Measurements from ENCODE around the gene TNNC2. TPM values are rescaled to one million over a fixed set of nuclear protein-coding genes. Genes with fewer than 3 reads are reported as not detected.
"Not testable (repeated sequence)": the region's sequence is repeated elsewhere in the genome, so short reads cannot be mapped to it uniquely, and the experiment has no call there.

TNNC2 gene
- total RNA-seq, 8 experiments from 2014 or later = 0.37 to 1.2 (median 0.47) TPM; not detected in 3

DNA sequence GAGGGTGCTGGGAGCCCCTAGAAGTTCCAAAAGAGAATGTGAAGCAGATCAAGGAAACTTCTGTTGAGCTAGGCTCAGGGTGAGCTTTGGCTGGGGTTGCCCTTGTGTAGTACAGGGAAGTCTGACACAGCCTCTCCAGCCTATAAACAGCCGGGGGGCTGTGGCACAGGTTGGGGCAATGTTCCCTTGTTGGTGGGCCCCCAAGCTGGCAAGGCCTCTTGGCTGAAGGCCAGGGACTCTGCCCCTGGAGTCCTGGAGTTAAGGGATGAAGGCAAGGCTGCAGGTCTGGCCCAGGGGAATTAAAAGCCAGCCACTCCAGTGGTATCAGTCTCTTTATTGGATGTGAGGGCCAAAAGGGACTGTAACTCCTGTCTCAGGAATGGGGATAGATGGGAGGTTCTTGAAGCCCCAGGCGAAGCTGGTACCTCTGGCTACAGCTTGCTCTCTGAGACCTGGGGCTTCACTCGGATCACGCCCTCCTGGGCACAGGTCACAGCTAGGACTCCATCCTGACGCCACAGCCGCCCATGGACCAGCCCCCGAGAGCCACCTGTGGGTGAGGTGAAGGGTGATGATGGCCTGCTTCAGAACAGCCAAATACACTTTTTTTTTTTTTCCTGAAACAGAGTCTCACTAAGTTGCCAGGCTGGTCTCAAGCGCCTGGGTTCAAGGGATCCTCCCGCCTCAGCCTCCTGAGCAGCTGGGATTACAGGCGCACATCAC, 14.5 kb upstream of the TNNC2 start:
- no peak overlapping the region for H3K27ac ChIP-seq
- H3K4me1 ChIP-seq (replicated peaks in 1 of 2) = no peaks in the 10 kb centered on the region
- WGBS, 10 experiments = 90 to 100% (median 100%) methylated on average over 1 to 5 of the region's 10 CpGs; no CpG with 5 or more reads in 6 of the 10 experiments
- ATAC-seq (replicated peaks in 6 of 8) = peak in 1 of 8 experiments; percentile 13
- no peak overlapping the region for H3K4me3 ChIP-seq
- in situ Hi-C loops (cut with MboI; ENCODE audit: low pct_unique_long_range_greater_than_20kb in 2 of 9, low sequenced_read_pairs in 9 of 9, unreplicated experiment in 9 of 9) = no loop called here

DNA sequence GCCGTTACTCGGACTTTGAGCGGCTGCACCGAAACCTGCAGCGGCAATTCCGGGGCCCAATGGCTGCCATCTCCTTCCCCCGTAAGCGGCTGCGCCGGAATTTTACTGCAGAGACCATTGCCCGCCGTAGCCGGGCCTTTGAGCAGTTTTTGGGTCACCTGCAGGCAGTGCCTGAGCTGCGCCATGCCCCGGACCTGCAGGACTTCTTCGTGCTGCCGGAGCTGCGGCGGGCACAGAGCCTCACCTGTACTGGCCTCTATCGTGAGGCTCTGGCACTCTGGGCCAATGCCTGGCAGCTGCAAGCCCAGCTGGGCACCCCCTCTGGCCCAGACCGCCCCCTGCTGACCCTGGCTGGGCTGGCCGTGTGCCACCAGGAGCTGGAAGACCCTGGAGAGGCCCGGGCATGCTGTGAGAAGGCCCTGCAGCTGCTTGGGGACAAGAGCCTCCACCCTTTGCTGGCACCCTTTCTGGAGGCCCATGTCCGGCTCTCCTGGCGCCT, 13.6 kb upstream of the TNNC2 start:
- WGBS, 10 experiments = 60 to 100% (median 92%) methylated on average over 1 to 7 of the region's 25 CpGs; no CpG with 5 or more reads in 6 of the 10 experiments
- ATAC-seq (replicated peaks in 6 of 8) = peak in 3 of 8 experiments; percentile 6 to 15 (median 7)
- H3K27ac ChIP-seq = no peak overlapping the region
- no peak overlapping the region for H3K4me3 ChIP-seq
- in situ Hi-C loops (cut with MboI; ENCODE audit: low pct_unique_long_range_greater_than_20kb in 2 of 9, low sequenced_read_pairs in 9 of 9, unreplicated experiment in 9 of 9) = no loop called here
- H3K4me1 ChIP-seq (replicated peaks in 1 of 2) = no peaks in the 10 kb centered on the region

- in situ Hi-C loops (cut with MboI; ENCODE audit: low pct_unique_long_range_greater_than_20kb in 2 of 9, low sequenced_read_pairs in 9 of 9, unreplicated experiment in 9 of 9) = no loop called here
- WGBS, 10 experiments = 50 to 100% methylated on average over 1 of the region's 1 CpG; no CpG with 5 or more reads in 8 of the 10 experiments
- ATAC-seq (replicated peaks in 6 of 8) = no peak
These were observed 9.7 kb upstream of the TNNC2 start for GRCh38 chr20:45836841-45837240.

DNA sequence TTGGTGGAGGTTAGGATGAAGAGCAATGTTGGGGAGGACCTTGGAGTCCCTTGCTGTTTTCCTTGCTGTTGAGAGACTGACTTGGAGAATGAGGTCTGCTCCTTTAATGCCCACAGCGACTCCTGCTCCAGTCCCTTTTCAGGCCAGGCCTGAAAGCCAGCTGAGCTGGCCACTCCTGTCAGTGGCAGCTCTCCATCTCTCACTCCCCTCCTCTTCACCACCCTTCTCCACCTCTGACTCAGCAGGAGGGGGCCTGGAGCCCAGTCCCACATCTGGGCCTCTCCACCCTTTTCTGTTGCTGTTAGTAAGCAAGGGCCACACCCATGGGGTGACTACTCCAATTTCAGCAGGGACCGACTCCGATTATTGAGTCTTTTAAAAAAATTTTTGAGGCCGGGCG, 8.7 kb upstream of the TNNC2 start:
- H3K27ac ChIP-seq = no peak overlapping the region

More at GRCh38 chr20:45836841-45837240, 9.7 kb upstream of the TNNC2 start:
- Histone ChIP-seq H3K4me3 (no peak overlapping the region), H3K27ac (no peak overlapping the region), H3K4me1 (replicated peaks in 1 of 2) (peaks cover 0 to 2% of the 10 kb centered on the region in 2 donors)

GRCh38 chr20:45835329-45835765, 8.2 kb upstream of the TNNC2 start:
- ATAC-seq (replicated peaks in 6 of 8) = no peak
- no peak overlapping the region for H3K4me3 ChIP-seq

More for the DNA sequence above, 8.7 kb upstream of the TNNC2 start:
- peak in 3 of 8 experiments; percentile 21 to 59 (median 45) for ATAC-seq (replicated peaks in 6 of 8)
- WGBS, 10 experiments = 80 to 100% methylated on average over 1 of the region's 5 CpGs; no CpG with 5 or more reads in 8 of the 10 experiments
- Histone ChIP-seq H3K4me1 (replicated peaks in 1 of 2) (peaks cover 0 to 2% of the 10 kb centered on the region in 2 donors), H3K4me3 (no peak overlapping the region)
- in situ Hi-C loops (cut with MboI; ENCODE audit: low pct_unique_long_range_greater_than_20kb in 2 of 9, low sequenced_read_pairs in 9 of 9, unreplicated experiment in 9 of 9) = no loop called here

DNA sequence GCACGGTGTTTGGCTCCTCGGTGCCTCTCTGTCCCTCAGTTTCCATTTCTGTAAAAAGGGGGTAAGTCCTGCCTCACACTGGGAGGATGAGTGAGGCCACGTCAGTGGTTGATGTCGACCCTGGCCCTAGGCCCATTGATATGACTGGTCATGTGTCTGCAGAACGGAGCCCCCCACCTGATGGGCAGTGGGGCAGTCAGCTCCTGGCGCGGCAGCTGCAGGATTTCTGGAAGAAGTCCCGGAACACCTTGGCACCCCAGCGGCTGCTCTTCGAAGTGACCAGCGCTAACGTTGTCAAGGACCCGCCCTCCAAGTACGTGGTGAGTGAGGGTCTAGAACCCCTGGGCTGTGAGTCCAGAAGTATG, 7.7 kb upstream of the TNNC2 start:
- peaks cover 0 to 2% of the 10 kb centered on the region in 2 donors for H3K4me1 ChIP-seq (replicated peaks in 1 of 2)
- ATAC-seq (replicated peaks in 6 of 8) = no peak
- WGBS, 10 experiments = 74 to 97% (median 88%) methylated on average over 1 to 10 of the region's 14 CpGs; no CpG with 5 or more reads in 6 of the 10 experiments
- H3K4me3 ChIP-seq = peak overlapping the region in 1 of 5 donors; percentile 63
- in situ Hi-C loops (cut with MboI; ENCODE audit: low pct_unique_long_range_greater_than_20kb in 2 of 9, low sequenced_read_pairs in 9 of 9, unreplicated experiment in 9 of 9) = no loop called here
- no peak overlapping the region for H3K27ac ChIP-seq

More at GRCh38 chr20:45835329-45835765, 8.2 kb upstream of the TNNC2 start:
- Histone ChIP-seq H3K4me1 (replicated peaks in 1 of 2) (peaks cover 0 to 2% of the 10 kb centered on the region in 2 donors), H3K27ac (no peak overlapping the region)
- 0 to 100% (median 83%) methylated on average over 1 to 3 of the region's 3 CpGs; no CpG with 5 or more reads in 1 of the 10 experiments for WGBS, 10 experiments
- in situ Hi-C loops (cut with MboI; ENCODE audit: low pct_unique_long_range_greater_than_20kb in 2 of 9, low sequenced_read_pairs in 9 of 9, unreplicated experiment in 9 of 9) = no loop called here

DNA sequence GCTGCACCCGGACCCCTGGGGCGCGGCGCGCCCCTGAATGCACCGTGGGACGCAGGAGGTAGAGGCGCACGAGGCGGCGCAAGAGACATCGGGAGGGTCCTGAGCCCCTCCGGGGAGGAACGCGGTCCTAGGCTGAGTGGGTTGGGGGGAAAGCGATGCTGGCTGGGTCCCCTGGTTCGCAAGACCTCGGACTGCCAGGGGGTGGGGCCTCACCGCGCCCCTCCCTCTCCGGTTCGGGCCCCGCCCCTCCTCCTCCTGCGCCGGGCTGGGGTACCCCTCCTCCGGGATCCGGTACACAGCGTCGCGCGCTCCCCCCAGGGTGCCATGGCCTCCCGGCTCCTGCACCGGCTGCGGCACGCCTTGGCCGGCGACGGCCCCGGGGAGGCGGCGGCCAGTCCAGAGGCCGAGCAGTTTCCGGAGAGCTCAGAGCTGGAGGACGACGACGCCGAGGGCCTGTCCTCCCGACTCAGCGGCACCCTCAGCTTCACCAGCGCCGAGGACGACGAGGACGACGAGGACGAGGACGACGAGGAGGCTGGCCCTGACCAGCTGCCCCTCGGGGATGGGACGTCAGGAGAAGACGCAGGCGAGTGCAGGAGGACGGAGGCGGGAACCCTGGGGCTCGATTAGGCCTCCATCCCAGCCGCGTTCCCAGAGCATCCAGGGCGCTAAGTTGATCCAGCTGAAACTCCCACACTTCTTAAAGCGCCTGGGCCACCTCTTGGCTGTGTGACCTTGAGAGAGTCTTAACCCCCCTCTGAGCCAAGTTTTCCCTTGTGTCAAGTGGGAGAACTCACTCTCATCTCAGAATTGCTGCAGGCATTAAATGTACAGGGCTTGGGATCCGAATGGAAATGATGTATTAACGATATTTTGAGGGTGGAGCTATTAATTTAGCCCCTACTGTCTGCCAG, 7.0 kb upstream of the TNNC2 start:
- Histone ChIP-seq H3K4me3 (peak overlapping the region; percentile 42 to 72 (median 61)), H3K27ac (peak overlapping the region; percentile 29 to 31), H3K4me1 (replicated peaks in 1 of 2) (peaks cover 0 to 2% of the 10 kb centered on the region in 2 donors)
- peak; percentile 45 to 85 (median 82) for ATAC-seq (replicated peaks in 6 of 8)
- in situ Hi-C loops (cut with MboI; ENCODE audit: low pct_unique_long_range_greater_than_20kb in 2 of 9, low sequenced_read_pairs in 9 of 9, unreplicated experiment in 9 of 9) = no loop called here
- 8 to 100% (median 56%) methylated on average over 1 to 6 of the region's 71 CpGs; no CpG with 5 or more reads in 6 of the 10 experiments for WGBS, 10 experiments

GRCh38 chr20:45833030-45833882, 6.1 kb upstream of the TNNC2 start, which contains the start of gene SNX21:
Gene SNX21, plus strand, starts transcription at chr20:45833799. Its CDS starts 121 bp downstream, at chr20:45833920.
- peak within 1 kb of the TSS; percentile 29 to 31 for H3K27ac ChIP-seq
- 7 to 40% (median 30%) methylated on average over 1 to 9 of the region's 35 CpGs; no CpG with 5 or more reads in 2 of the 10 experiments for WGBS, 10 experiments
- ATAC-seq (replicated peaks in 6 of 8) = peak; percentile 69 to 94 (median 90)
- peaks cover 0 to 2% of the 10 kb centered on the region in 2 donors for H3K4me1 ChIP-seq (replicated peaks in 1 of 2)
- in situ Hi-C loops (cut with MboI; ENCODE audit: low pct_unique_long_range_greater_than_20kb in 2 of 9, low sequenced_read_pairs in 9 of 9, unreplicated experiment in 9 of 9) = no loop called here
- peak within 1 kb of the TSS; percentile 42 to 72 (median 61) for H3K4me3 ChIP-seq

- Histone ChIP-seq H3K4me3 (no peak overlapping the region), H3K27ac (no peak overlapping the region), H3K4me1 (replicated peaks in 1 of 2) (peaks cover 0 to 2% of the 10 kb centered on the region in 2 donors)
- in situ Hi-C loops (cut with MboI; ENCODE audit: low pct_unique_long_range_greater_than_20kb in 2 of 9, low sequenced_read_pairs in 9 of 9, unreplicated experiment in 9 of 9) = no loop called here
- no peak for ATAC-seq (replicated peaks in 6 of 8)
- WGBS, 10 experiments = 83 to 100% (median 97%) methylated on average over 1 to 4 of the region's 4 CpGs; no CpG with 5 or more reads in 4 of the 10 experiments
These were observed 5.5 kb upstream of the TNNC2 start for GRCh38 chr20:45832619-45833018.

GRCh38 chr20:45829673-45830106, 2.6 kb upstream of the TNNC2 start:
- WGBS, 10 experiments = 40 to 100% (median 78%) methylated on average over 1 to 2 of the region's 4 CpGs; no CpG with 5 or more reads in 4 of the 10 experiments
- H3K4me1 ChIP-seq (replicated peaks in 1 of 2); ATAC-seq (replicated peaks in 6 of 8); in situ Hi-C loops (cut with MboI; ENCODE audit: low pct_unique_long_range_greater_than_20kb in 2 of 9, low sequenced_read_pairs in 9 of 9, unreplicated experiment in 9 of 9); H3K4me3 ChIP-seq; H3K27ac ChIP-seq: not testable (repeated sequence)

GRCh38 chr20:45828589-45828988, 1.5 kb upstream of the TNNC2 start:
- no peak overlapping the region for H3K4me3 ChIP-seq
- WGBS, 10 experiments = 24 to 80% (median 44%) methylated on average over 1 to 2 of the region's 2 CpGs; no CpG with 5 or more reads in 6 of the 10 experiments
- no peak overlapping the region for H3K27ac ChIP-seq
- peak in 2 of 8 experiments; percentile 13 to 63 for ATAC-seq (replicated peaks in 6 of 8)
- in situ Hi-C loops (cut with MboI; ENCODE audit: low pct_unique_long_range_greater_than_20kb in 2 of 9, low sequenced_read_pairs in 9 of 9, unreplicated experiment in 9 of 9) = no loop called here
- peaks cover 0 to 2% of the 10 kb centered on the region in 2 donors for H3K4me1 ChIP-seq (replicated peaks in 1 of 2)

GRCh38 chr20:45827712-45828111, 600 bp upstream of the TNNC2 start:
- H3K4me3 ChIP-seq = no peak overlapping the region
- 20 to 100% (median 74%) methylated on average over 1 to 5 of the region's 6 CpGs; no CpG with 5 or more reads in 2 of the 10 experiments for WGBS, 10 experiments
- H3K27ac ChIP-seq = no peak overlapping the region
- in situ Hi-C loops (cut with MboI; ENCODE audit: low pct_unique_long_range_greater_than_20kb in 2 of 9, low sequenced_read_pairs in 9 of 9, unreplicated experiment in 9 of 9) = no loop called here
- H3K4me1 ChIP-seq (replicated peaks in 1 of 2) = no peaks in the 10 kb centered on the region
- ATAC-seq (replicated peaks in 6 of 8) = no peak

Measured in motor neuron (in vitro differentiated cells).